Hindlimb muscle (tissue), 1 donor: ENCODE data around the gene TNRC6C. TPM values are rescaled to one million over a fixed set of nuclear protein-coding genes. Genes with fewer than 3 reads are reported as not detected.

Experiments
- DNase-seq: peaks from one replicate; pipeline ENCODE4 v3.0.0-alpha.2; 2013
- polyA plus RNA-seq: library from polyadenylated mRNA; unstranded; fragments of 120-200 nt; gene quantifications from one replicate; pipeline ENCODE4 v1.2.1, GENCODE V29; 2013; ENCODE audit not compliant: insufficient read length

Gene TNRC6C
- polyA plus RNA-seq, 1 donor = 10.4 TPM

GRCh38 chr17:78140169-78141051 is 181.9 kb downstream of the TNRC6C start:
- peak; percentile 54 for DNase-seq

- no peak for DNase-seq
These were observed 183.1 kb downstream of the TNRC6C start for GRCh38 chr17:78141437-78142118.

- no peak for DNase-seq
These were observed 183.8 kb downstream of the TNRC6C start for GRCh38 chr17:78142119-78142861.

- DNase-seq = no peak
These were observed 185.0 kb downstream of the TNRC6C start for GRCh38 chr17:78143214-78144146.

GRCh38 chr17:78144147-78144719 is 185.7 kb downstream of the TNRC6C start:
- peak; percentile 85 for DNase-seq

- DNase-seq = peak; percentile 73
These were observed 186.5 kb downstream of the TNRC6C start for GRCh38 chr17:78144736-78145641.

GRCh38 chr17:78146471-78146869 is 188.0 kb downstream of the TNRC6C start:
- DNase-seq = no peak

- DNase-seq = no peak
These were observed 188.4 kb downstream of the TNRC6C start for GRCh38 chr17:78146881-78147280.

- DNase-seq = no peak
These were observed 189.0 kb downstream of the TNRC6C start for GRCh38 chr17:78147315-78147998.

- DNase-seq = no peak
These were observed 189.9 kb downstream of the TNRC6C start for GRCh38 chr17:78148286-78149016.

GRCh38 chr17:78151514-78152008 is 193.1 kb downstream of the TNRC6C start:
- no peak for DNase-seq

GRCh38 chr17:78154903-78155811 is 196.7 kb downstream of the TNRC6C start:
- no peak for DNase-seq

Other genes starting within 250 kb of the TNRC6C start
- gene TMC6, start 170.1 kb downstream of the TNRC6C start, polyA plus RNA-seq = 46.2 TPM
- 3.7 TPM for gene TMC8, start 172.1 kb downstream of the TNRC6C start, polyA plus RNA-seq
- gene C17orf99, start 187.7 kb downstream of the TNRC6C start, polyA plus RNA-seq = 1.4 TPM
- 134 TPM for gene SYNGR2, start 209.9 kb downstream of the TNRC6C start, polyA plus RNA-seq
- 19.7 TPM for gene TK1, start 228.3 kb downstream of the TNRC6C start, polyA plus RNA-seq
- gene AFMID, start 228.7 kb downstream of the TNRC6C start, polyA plus RNA-seq = 40.0 TPM